HG02885 (cell line): Measurements from ENCODE around the gene POLR2A.

ENCODE experiments used
- ATAC-seq: cut with Tn5 transposase; IDR thresholded peaks from one replicate; pipeline ENCODE4 v1.9.1; 2021; ENCODE audit warnings: mild to moderate bottlenecking; ENCODE audit not compliant: unreplicated experiment, poor library complexity

POLR2A gene

GRCh38 chr17:7544911-7545310 is 60.7 kb downstream of the POLR2A start:
- no peak for ATAC-seq

GRCh38 chr17:7548585-7549400 is 64.6 kb downstream of the POLR2A start, which contains the start of gene TNFSF12:
TSS of gene TNFSF12 (plus strand) at chr17:7549058. CDS start at chr17:7549154, 96 bp downstream.
- no peak for ATAC-seq
